Activated CD4-positive, alpha-beta T cell treated with anti-CD3 and anti-CD28 coated beads, Interleukin-2, Interleukin-6, amounts not matched to agents 100 ng/mL and 50 ng/mL, durations not matched to agents 16 hours and 8 hours (primary cell): Measurements from ENCODE around the gene TLE1.
"Not testable (repeated sequence)": the region's sequence is repeated elsewhere in the genome, so short reads cannot be mapped to it uniquely, and the experiment has no call there.

Experiments used
- DNase-seq: peaks from one replicate; pipeline ENCODE4 v3.0.0-alpha.2; 2020

The TLE1 gene

GRCh38 chr9:81652058-81652687 is 37.2 kb downstream of the TLE1 start:
- DNase-seq: no peak

DNA sequence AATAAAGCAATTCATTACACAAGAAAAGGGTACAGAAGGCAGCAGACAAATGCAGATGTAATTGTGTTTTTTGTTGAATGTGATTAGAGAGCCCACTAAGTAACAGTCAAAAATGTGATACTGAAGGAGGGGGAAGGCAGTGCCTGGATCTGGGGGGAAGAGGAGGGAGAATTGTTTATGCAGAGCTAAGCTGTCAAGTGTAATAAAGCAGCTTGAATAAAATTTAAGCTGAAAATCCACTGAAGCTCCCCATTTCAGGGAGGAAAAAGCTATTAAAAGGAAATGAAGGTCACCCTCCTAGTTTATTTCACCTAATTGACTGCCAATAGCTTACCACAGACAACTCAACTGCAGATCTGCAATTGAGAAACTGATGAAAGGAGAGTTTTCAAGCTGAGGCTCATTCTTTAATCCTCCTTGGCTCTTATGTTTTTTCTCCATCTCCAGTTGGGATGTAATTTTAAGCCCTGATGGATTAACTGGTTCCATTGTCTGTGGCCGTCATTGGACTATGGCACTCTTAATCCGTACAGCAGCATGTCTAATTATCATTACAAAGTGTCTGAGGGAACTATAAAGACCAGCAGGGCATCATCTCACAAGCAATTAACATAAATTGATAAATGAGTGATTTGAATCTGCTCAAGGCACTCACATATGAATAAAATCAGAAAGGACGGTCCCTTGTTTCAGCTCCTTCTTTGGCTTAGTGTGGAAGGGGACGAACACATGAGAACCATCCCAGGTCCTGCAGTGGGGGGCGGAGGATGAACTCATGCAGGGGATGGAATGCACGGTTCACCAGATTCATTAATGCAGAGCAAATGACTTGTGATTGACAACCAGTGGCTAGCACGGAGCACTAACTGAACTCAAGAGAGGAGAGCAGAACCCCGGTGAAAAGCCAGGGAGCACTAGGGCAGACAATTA is 38.5 kb downstream of the TLE1 start:
- no peak for DNase-seq

DNA sequence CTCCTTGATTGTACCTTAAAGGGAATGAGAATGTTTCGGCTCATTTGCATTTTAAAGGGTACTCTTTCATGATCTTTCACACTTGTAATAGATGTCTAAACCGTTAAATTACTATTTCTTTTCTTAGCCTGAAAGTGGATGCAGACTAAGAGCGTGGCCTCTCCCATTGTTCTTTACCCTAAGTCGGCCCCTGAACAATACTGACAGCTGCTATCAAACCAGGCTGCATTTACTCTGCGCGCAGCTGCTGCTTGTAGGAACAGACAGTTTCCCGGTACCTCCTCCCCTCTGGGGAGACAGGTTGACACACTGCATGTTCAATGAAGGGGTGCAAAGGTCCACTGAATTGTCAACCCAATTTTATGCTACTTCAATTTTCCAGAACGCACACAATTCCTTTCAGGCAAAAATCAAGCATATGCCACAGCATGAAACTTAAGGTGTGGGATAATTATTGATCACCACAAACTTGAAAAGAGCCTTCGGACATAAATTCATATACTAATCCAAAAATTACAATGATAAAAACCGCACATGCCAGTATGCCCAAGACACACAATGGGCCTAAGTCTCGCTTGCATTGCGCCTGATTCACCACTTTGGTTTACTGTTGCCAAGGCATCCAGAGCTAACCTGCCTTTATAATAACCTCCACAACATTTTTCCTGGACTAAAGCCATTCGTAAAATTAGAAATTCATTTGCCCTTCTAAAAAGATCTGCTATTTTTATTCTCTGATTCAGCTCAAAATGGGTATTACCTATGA is 39.7 kb downstream of the TLE1 start:
- DNase-seq: no peak

DNA sequence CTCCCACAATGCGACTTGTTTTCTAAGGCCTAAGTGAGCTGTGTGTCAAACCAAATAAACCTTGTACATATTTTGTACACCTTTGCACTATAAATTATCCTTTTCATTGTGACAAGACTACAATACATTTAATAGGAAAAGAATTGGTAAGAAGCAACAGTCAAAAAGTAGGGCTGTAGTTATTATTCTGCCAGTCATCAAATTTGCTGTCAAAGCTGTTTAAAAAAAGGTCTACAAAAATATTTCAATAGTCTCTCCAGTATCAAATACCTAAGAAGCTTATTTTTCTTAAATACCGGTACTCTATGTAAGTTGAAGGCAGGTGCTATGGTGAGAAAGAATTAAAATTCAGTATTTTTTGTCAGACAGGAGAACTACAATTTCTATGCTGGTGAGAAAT is 40.5 kb downstream of the TLE1 start:
- DNase-seq: no peak

- no peak for DNase-seq
Observed at GRCh38 chr9:81646337-81646736, 43.0 kb downstream of the TLE1 start.

GRCh38 chr9:81644513-81644912 is 44.8 kb downstream of the TLE1 start:
- not testable (repeated sequence) for DNase-seq

- no peak for DNase-seq
Observed at GRCh38 chr9:81637276-81637675, 52.1 kb downstream of the TLE1 start.

DNA sequence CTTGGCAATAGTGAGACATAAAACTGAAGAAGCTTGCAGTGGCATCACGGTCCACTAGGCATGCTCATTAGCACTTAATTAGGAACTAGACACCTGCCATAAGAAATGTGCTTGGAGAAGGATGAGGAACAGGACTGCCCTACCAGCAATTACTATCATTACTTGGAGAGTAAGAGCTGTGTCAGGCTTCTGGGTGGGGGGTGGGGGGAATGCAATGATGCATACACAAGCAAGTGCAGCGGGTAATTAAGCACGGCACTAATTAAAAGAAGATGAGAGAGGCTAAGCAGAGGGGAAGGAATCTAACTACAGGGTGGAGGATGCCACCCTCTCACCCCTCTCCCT is 53.1 kb downstream of the TLE1 start:
- no peak for DNase-seq

GRCh38 chr9:81635521-81636254 is 53.7 kb downstream of the TLE1 start:
- DNase-seq: no peak

DNA sequence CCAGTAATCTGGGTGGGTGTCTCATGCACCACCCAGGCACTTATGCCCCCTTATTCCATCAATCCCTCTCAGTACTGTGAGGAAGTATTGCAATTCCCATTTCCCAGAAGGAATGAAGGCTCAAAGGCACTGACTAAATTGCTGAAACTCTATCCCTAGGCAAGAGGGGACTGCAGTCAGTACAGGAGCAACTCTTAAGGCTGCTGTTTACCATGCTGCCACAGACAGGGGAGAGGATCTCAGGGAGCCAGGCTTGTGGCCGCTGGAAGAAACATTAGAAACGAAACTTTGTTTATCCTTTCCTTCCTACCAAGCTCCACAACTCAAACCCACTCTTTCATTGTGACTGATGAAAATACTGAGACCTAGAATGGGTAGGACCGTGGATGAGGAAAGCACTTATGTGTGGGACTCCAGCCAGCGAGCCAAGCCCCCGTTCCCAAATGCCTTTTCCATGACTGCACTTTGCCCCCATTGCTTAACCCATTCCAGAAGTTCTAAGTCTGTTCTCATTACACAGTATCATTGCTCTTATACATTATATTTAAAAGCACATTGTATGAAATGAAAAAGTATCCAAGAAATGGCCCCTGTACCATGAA is 54.3 kb downstream of the TLE1 start:
- DNase-seq: no peak

- no peak for DNase-seq
Observed at GRCh38 chr9:81633952-81634854, 55.1 kb downstream of the TLE1 start.

DNA sequence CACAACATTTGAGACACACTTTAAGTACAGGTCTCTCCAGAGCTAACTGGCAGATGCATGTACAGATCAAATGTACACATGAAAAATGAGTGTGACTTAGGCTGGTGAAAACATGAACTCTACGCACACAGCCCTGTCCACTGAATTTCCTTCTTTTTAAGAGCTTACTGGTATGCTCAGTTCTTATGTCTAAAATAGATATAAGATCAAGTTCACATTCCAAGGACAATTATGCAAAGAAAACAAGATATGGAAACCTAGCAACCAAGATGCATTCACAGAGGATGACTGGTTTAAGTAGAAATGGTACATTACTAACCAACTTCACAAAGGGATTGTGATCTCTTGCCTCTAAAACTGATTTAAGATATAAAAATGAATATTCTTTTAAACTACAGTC is 56.7 kb downstream of the TLE1 start:
- DNase-seq: no peak

GRCh38 chr9:81631218-81631745 is 58.1 kb downstream of the TLE1 start:
- no peak for DNase-seq

GRCh38 chr9:81629440-81629839 is 59.9 kb downstream of the TLE1 start:
- no peak for DNase-seq

DNA sequence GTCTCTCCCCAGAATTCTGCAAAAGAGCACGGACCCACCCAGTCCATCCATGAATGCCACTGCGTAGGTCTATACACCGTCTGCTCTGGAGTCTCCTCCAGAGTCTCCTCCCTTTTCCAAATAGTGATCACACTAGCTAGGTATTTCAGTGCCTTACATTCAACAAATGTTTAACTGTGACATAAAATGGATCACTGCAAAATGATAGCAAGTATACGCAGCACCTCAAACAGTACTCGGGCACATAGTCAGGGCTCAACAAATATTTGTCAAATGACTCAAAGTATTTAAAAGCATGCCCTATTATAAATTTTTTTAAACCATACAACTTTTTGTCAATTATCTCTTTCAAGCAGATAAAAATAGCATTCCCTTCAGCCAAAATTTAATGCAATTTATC is 60.5 kb downstream of the TLE1 start:
- no peak for DNase-seq

- DNase-seq: no peak
Observed at GRCh38 chr9:81627481-81627880, 61.9 kb downstream of the TLE1 start.

DNA sequence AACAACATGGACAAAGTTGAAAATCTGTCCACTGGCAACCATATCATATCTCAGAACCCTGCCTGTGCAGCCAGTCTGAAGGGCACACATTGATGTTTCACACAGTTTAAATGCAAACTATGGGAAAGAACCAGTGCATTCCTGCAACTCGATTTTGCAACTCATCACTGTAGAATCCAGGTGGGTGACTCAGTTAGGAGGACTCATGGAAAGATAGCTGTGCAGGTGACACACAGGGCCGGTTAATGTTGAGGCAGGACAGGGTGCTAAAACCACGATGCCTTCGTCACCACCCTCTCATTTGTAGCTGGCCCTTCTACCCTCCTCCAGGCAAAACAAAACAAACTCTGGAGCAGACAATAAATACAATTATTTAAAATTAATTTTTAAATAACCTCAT is 62.8 kb downstream of the TLE1 start:
- DNase-seq: no peak

- no peak for DNase-seq
Observed at GRCh38 chr9:81625969-81626368, 63.4 kb downstream of the TLE1 start.

DNA sequence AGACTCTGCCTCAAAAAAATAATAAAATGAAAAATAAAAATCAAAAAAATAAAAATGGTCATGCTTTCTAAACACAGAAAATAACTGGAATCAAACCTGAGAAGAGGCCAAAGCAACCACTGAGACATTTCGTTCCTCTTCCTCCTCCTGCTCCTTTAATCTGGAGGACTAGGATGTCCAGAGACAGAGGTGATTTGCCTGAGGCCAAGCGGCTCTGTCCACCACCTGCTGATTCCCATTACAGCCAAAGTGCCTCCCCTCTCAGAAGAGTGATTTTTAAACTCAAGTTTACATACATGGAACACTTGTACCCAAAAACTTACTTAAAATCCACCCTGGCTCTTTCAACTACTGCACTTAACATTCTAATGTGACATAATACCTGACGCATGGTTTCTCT is 65.6 kb downstream of the TLE1 start:
- no peak for DNase-seq

DNA sequence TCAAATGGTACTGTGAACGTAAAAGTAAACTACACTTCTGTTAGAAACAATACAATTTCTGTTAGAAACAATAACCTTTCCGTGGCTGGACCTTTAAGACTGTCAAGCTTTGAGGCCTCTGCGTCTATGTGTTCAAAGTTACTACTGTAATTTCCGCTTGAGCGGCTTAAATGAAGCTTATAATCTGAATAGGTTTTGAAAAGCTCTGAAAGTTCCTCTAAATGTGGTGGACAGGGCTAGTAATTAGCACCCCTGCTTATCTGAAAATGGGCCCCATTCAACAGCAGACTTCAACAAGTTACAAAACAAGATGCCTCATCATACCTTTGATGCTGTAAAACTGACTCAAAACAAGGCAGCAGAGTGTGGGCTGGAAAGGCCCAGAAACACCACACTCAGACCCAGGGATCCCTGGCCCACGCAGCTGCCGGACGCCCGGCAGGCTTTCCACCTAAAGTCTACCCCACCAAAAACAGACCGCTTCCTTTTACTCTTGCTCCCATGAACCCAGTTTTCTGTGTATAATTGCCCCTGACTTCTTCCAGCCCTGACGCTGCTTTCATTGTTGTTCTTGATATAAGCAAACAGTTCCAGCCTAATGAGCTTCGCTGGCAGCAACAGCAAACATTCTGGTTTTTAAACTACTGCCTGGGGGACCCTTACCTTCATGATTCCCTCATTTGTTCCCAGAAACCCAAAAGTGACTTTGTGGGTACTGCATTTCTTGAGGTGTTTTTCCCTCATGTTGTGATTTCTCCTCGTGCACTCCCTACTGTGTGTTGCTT is 66.7 kb downstream of the TLE1 start:
- DNase-seq: no peak
